HG02798 (cell line): ENCODE measurements around the gene CBR1.
"Not testable (repeated sequence)": the region's sequence is repeated elsewhere in the genome, so short reads cannot be mapped to it uniquely, and the experiment has no call there.

Source experiments
- ATAC-seq: cut with Tn5 transposase; IDR thresholded peaks from one replicate; pipeline ENCODE4 v1.9.1; 2021; ENCODE audit warnings: mild to moderate bottlenecking; ENCODE audit not compliant: unreplicated experiment, poor library complexity

The CBR1 gene

DNA sequence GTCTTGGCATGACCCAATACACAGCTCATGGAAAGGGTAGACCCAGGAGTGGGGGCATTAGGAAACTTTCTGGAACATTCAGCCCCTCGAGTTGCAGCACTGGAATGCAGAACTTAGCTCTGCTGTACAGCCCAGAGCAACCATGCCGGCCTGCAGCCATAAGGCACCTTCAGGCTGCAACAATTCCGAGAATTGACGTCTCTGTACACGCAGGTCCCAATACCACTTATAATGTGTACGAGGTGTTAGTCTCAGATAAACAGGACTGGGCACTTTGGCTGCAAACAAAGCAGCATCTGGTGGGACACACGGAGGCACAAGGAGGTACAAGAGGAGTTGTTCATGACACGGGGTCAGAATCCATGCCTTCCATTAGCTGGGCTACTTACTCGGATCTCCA, 7.9 kb downstream of the CBR1 start:
- ATAC-seq, result no peak

DNA sequence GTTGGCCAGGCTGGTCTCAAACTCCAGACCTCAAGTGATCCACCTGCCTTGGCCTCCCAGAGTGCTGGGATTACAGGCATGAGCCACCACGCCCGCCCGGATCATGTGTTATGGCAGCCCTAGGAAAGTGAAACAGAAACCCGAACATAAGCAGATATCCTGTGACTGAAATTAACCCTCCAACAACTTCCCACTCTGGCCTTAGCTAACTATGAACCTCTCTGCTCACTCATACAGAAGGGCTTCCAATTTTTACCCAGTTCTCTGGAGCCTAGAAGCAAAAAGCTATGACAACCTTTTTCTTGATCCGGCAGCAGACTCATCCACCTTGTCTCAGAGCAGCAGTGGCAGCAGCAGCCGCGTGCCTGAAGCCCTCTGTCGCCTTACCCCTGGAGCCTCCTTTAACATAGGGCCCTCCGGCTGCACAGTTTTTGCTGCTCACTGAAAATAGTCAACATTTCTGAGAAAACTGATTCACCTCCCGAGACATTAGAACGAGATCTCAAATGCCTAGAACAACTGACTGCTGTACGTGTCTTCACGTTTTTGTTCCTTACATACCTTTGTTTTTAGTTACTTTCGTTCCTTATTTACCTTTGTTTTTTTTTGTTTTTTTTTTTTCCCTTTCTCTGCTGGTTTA, 9.3 kb downstream of the CBR1 start:
- no peak for ATAC-seq

GRCh38 chr21:36079671-36080070, 9.8 kb downstream of the CBR1 start:
- ATAC-seq, result no peak

GRCh38 chr21:36080386-36080785, 10.6 kb downstream of the CBR1 start:
- no peak for ATAC-seq

GRCh38 chr21:36082237-36082664, 12.4 kb downstream of the CBR1 start:
- ATAC-seq, result no peak

GRCh38 chr21:36087362-36088138, 17.7 kb downstream of the CBR1 start:
- no peak for ATAC-seq

GRCh38 chr21:36089946-36090345, 20.1 kb downstream of the CBR1 start:
- no peak for ATAC-seq

DNA sequence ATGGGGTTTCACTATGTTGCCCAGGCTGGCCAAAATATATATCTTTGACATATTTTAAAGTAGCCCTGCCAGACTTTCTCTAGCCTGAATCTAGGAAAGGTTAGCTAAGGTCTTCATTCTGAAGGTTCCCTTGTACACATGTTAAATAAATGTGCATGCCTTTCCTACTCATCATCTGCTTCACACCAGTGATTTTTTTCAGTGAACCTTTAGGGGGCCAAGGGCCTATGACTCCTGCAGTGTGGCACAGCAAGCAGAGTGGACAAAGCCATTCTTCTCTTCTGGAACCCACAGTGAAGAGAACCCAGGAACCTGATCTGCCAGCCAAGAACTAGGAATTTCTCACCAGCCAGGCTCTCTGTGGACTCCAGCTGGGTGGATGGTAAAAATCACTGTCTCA, 22.9 kb downstream of the CBR1 start:
- ATAC-seq, result no peak

- ATAC-seq, result no peak
Observed at GRCh38 chr21:36093512-36093911, 23.7 kb downstream of the CBR1 start.

DNA sequence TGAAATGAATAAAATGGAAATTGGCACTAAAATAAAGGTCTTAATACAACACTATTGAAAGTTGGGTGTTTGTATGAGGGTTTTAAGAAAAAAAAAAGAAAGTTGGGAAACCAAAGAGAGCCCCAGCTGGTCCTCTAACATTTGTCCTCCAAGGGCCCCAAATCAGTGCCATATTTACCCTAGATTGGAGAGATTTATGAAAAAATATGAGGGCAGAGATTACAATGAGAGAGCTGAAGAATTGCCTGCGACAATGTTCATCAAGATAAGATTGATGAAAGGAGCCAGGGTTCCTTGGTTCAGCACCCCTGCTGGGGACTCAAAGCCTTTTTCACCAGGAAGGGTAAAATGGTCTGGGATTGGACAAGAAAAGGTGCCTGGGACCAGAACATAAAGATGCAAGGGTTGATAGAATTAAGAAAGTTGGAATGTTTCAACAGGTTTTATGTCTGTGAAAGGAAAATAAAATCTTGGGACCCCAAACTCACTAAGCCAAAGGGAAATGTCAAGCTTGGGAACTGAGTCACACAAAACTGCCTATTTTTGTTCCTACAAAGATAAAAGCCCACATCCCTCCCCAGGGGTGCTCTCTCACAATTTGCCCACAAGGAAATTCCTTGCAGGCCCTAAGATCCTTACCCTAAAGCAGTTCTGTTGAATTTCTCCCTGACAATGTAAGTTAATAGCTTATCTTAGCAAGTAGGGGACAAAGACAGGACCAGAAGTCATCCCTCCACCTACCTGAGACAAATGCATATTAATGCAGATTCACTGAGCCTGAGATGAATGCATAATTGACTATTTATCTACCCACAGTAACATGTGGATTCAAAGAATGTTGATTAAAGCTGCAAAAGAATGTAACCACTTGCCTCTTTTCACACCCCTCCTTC, 26.8 kb downstream of the CBR1 start:
- ATAC-seq, result no peak

DNA sequence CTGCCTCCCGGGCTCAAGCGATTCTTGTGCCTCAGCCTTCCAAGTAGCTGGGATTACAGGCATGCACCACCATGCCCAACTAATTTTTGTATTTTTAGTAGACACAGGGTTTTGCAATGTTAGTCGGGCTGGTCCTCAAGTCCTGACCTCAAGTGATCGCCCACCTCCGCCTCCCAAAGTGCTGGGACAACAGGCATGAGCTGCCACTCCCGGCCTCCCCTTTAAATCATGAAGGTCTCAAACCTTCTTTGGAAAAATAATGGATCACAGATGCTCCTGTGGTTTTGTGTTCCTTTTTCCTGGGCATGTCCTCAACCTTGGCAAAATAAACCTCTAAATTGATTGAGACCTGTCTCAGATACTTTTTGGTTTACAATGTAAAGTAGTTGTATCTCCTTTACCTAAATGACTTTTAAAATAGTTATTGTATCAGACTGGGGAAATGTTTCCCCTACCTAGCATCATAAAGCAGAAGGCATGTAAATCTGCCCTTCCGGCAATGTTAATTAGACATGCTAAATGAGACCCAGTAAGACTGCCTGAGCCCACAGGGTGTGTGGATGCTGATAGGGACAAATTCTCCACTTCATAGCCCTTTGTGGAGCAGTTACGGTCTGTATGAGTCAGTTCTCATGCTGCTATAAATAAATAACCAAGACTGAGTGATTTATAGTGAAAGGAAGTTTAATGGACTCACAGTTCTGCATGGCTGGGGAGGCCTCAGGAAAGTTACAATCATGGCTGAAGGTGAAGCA, 27.8 kb downstream of the CBR1 start:
- no peak for ATAC-seq

GRCh38 chr21:36098182-36098532, 28.3 kb downstream of the CBR1 start:
- ATAC-seq, result no peak

DNA sequence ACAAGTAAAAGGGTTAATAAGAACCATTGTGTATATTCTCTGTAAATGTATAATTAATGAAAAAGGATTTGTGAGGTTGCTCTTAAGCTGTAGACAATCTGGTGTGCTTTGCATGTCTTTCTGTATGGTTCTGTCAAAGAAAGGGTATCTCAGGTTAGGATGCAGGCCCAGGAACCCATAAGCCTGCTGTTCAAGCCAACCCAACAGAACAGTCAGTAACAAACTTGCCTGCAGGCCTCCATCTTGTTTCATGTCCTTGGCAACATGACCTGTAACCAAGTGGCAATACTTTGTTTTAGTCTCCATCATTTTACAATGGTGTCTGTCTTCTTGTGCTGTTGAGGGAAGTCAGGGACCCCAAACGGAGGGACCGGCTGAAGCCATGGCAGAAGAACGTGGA, 29.2 kb downstream of the CBR1 start:
- no peak for ATAC-seq

- not testable (repeated sequence) for ATAC-seq
Observed at GRCh38 chr21:36099695-36100211, 29.9 kb downstream of the CBR1 start.

- no peak for ATAC-seq
Observed at GRCh38 chr21:36100971-36101641, 31.3 kb downstream of the CBR1 start.

- ATAC-seq, result no peak
Observed at GRCh38 chr21:36103434-36103833, 33.6 kb downstream of the CBR1 start.

DNA sequence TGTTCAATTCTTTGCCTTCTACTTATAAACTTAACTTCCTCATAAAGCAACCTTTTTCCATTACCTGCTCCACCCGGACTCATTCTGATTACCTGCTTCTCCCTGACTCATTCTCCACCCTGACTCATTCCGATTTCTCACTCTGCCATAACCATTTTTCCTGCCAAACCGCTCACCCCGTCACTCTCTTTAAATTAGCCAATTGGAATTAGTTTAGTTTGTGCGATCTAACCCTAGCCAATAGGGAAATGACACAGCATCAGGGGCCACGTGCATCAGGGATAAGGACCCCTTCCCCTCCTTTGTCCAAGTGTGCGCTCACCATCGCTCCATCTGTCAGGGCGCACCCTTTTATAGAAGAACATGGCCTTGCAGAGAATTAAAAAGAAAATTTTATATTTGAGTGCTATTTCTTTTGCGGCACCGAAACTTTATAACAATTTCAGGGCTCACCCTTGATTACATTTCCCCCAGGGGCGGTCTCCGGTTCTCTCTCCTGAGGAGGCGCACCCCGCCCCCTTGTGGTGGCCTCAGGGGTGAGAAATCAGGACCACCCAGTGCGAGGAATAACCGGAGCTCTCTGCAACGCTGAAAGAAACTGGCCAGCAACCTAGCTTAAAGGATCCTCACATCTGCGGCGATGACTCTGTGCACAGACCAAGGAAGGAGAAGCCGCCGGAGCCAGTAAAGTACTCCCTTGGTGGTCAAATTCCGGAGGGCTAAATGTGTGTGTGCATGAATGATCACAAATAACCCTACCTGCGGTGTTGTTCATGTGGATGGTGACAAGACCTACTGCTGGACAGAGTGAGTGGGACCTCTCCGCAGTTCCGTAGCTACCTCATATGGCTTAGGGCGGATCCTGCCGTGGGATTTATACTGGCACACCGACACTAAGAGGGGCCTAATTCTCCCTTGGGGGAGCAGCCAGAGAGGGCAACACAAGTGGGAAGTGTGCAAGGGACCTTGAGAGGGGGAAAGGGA, 34.8 kb downstream of the CBR1 start:
- no peak for ATAC-seq

- ATAC-seq, result no peak
Observed at GRCh38 chr21:36105327-36105842, 35.6 kb downstream of the CBR1 start.
